Measurements from ENCODE around the gene CYP4V2. TPM values are rescaled to one million over a fixed set of nuclear protein-coding genes. Genes with fewer than 3 reads are reported as not detected.

Gene CYP4V2
- total and polyA plus RNA-seq, 2 donors (not counting 1 experiment from before 2014, with no cell fraction given), result 9.5 to 18.3 TPM

GRCh38 chr4:186204103-186204559 lies 12.8 kb downstream of the CYP4V2 start:
- TF ChIP-seq CTCF (IDR thresholded peaks at IDR 0.05), result no peak
- TF ChIP-seq EZH2 (IDR thresholded peaks at IDR 0.05; ENCODE audit: borderline replicate concordance, insufficient read depth, low read depth, low read length, poor library complexity, severe bottlenecking), result no peak
- peak overlapping the region in 4 of 5 experiments; percentile 7 to 37 (median 14) for H3K4me3 ChIP-seq (ENCODE audit: control extremely low read depth in 1 of 5, extremely low read depth in 1 of 5, insufficient read depth in 1 of 5, low read depth in 2 of 5, low read length in 4 of 5)
- ATAC-seq (ENCODE audit: low read depth) (peak; percentile 52), DNase-seq (peak; percentile 50)
- no peak overlapping the region for H3K4me2 ChIP-seq (replicated peaks; ENCODE audit: low read depth, low read length, poor library complexity, severe bottlenecking)
- H3K27ac Mint-ChIP-seq, result peak overlapping the region; percentile 79
- POLR2A ChIA-PET, result no interaction called here
- H3K27me3 ChIP-seq (replicated peaks in 1 of 4; ENCODE audit: control extremely low read depth in 1 of 4, control insufficient read depth in 3 of 4, insufficient read depth in 4 of 4, low read length in 3 of 4), result no peaks in the 10 kb centered on the region
- intact Hi-C loops (cut with micrococcal nuclease), result no loop called here
- CTCF ChIA-PET, result interaction anchor here (2.1 kb wide), 1 partner anchor 12 kb away, joined by 7 read pairs; no protein-coding TSS in a partner anchor
- 54% methylated on average over 27 of the region's 45 CpGs for WGBS (ENCODE audit: insufficient coverage)
- H3K9me3 ChIP-seq (ENCODE audit: control extremely low read depth in 1 of 3, control insufficient read depth in 2 of 3, insufficient read depth in 1 of 3, low read length in 2 of 3), result peaks cover 0 to 2% (median 0%) of the 10 kb centered on the region in 3 donors
- no peaks in the 10 kb centered on the region for H4K20me1 ChIP-seq (ENCODE audit: control insufficient read depth, insufficient read depth, low read length, poor library complexity, severe bottlenecking)
- H3K36me3 ChIP-seq (replicated peaks in 1 of 2; ENCODE audit: control extremely low read depth in 1 of 2, control insufficient read depth in 1 of 2, extremely low read depth in 1 of 2, insufficient read depth in 2 of 2, low read length in 1 of 2), result no peaks in the 10 kb centered on the region
- H3K27me3 Mint-ChIP-seq, result no peaks in the 10 kb centered on the region
- H2AFZ ChIP-seq (ENCODE audit: insufficient read depth, low read depth, low read length, poor library complexity, severe bottlenecking), result no peak overlapping the region
- no peak overlapping the region for H3K9ac ChIP-seq (ENCODE audit: low read length)
- peak overlapping the region in 1 of 2 donors; percentile 64 for H3K27ac ChIP-seq (ENCODE audit: low read length in 2 of 2)
- peaks cover 20% of the 10 kb centered on the region for H3K4me1 Mint-ChIP-seq
- H3K4me1 ChIP-seq (ENCODE audit: control insufficient read depth in 2 of 2, insufficient read depth in 2 of 2, low read length in 2 of 2), result peaks cover 0 to 4% of the 10 kb centered on the region in 2 donors
- H3K79me2 ChIP-seq (ENCODE audit: control insufficient read depth, insufficient read depth, low read length), result no peaks in the 10 kb centered on the region
- peaks cover 8% of the 10 kb centered on the region for H3K9me3 Mint-ChIP-seq (ENCODE audit: insufficient read depth)
- peak overlapping the region; percentile 83 for H3K4me3 Mint-ChIP-seq

DNA sequence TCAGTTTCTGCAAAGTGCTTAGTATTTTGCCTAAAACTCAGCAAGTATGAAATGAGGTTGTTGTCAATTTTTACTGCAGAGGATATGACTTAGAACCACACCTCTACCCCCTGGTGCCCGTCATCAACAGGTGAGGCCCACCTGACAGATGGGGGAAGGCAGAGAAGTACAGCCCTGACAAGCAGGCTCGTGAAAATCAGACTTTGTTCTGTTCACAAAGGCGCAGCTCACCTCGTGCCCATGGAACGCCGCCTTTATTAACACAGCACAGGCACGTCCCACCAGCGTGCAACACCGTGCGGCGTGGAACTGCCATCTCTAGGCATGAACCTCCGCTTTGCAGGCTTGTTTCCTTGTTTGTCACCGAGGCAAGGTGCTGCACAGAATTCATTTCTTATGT lies 13.3 kb downstream of the CYP4V2 start:
- Mint-ChIP-seq H3K4me3 (peak overlapping the region; percentile 83), H3K27ac (peak overlapping the region; percentile 79), H3K4me1 (peaks cover 20% of the 10 kb centered on the region), H3K9me3 (ENCODE audit: insufficient read depth) (peaks cover 8% of the 10 kb centered on the region), H3K27me3 (no peaks in the 10 kb centered on the region)
- Histone ChIP-seq H3K9me3 (ENCODE audit: control extremely low read depth in 1 of 3, control insufficient read depth in 2 of 3, insufficient read depth in 1 of 3, low read length in 2 of 3) (peaks cover 0 to 7% (median 3%) of the 10 kb centered on the region in 3 donors), H3K4me3 (ENCODE audit: control extremely low read depth in 1 of 5, extremely low read depth in 1 of 5, insufficient read depth in 1 of 5, low read depth in 2 of 5, low read length in 4 of 5) (peak overlapping the region in 4 of 5 experiments; percentile 7 to 37 (median 14)), H3K79me2 (ENCODE audit: control insufficient read depth, insufficient read depth, low read length) (no peaks in the 10 kb centered on the region), H3K36me3 (replicated peaks in 1 of 2; ENCODE audit: control extremely low read depth in 1 of 2, control insufficient read depth in 1 of 2, extremely low read depth in 1 of 2, insufficient read depth in 2 of 2, low read length in 1 of 2) (no peaks in the 10 kb centered on the region), H3K27me3 (replicated peaks in 1 of 4; ENCODE audit: control extremely low read depth in 1 of 4, control insufficient read depth in 3 of 4, insufficient read depth in 4 of 4, low read length in 3 of 4) (no peaks in the 10 kb centered on the region), H3K9ac (ENCODE audit: low read length) (no peak overlapping the region), H3K27ac (ENCODE audit: low read length in 2 of 2) (peak overlapping the region in 1 of 2 donors; percentile 64), H3K4me2 (replicated peaks; ENCODE audit: low read depth, low read length, poor library complexity, severe bottlenecking) (peak overlapping the region; percentile 16), H2AFZ (ENCODE audit: insufficient read depth, low read depth, low read length, poor library complexity, severe bottlenecking) (no peak overlapping the region), H4K20me1 (ENCODE audit: control insufficient read depth, insufficient read depth, low read length, poor library complexity, severe bottlenecking) (no peaks in the 10 kb centered on the region), H3K4me1 (ENCODE audit: control insufficient read depth in 2 of 2, insufficient read depth in 2 of 2, low read length in 2 of 2) (peaks cover 0 to 4% of the 10 kb centered on the region in 2 donors)
- DNase-seq (no peak), ATAC-seq (ENCODE audit: low read depth) (no peak)
- POLR2A ChIA-PET, result no interaction called here
- TF ChIP-seq CTCF (IDR thresholded peaks at IDR 0.05), result no peak
- TF ChIP-seq EZH2 (IDR thresholded peaks at IDR 0.05; ENCODE audit: borderline replicate concordance, insufficient read depth, low read depth, low read length, poor library complexity, severe bottlenecking), result no peak
- CTCF ChIA-PET, result interaction anchor here (2.1 kb wide), 1 partner anchor 12 kb away, joined by 7 read pairs; no protein-coding TSS in a partner anchor
- 79% methylated on average over 12 of the region's 13 CpGs for WGBS (ENCODE audit: insufficient coverage)
- intact Hi-C loops (cut with micrococcal nuclease), result no loop called here

All from B cell (primary cell).